GM23338 (cell line): Measurements from ENCODE around the gene CROCC2. TPM values are rescaled to one million over a fixed set of nuclear protein-coding genes. Genes with fewer than 3 reads are reported as not detected.

Experiments
- ATAC-seq: fragments of 200-7000 bp; cut with Tn5 transposase; 3 replicates; pipeline ENCODE4 v1.9.1; 2020
- DNase-seq: peaks from one replicate; pipeline ENCODE4 v3.0.0-alpha.2; 2015; ENCODE audit warnings: low spot score
- H2AFZ ChIP-seq: fragments of 200-600 bp; sonication (generic); 2 replicates; pipeline ENCODE4 v1.8.0; 2016; ENCODE audit warnings: antibody characterized with exemption, mild to moderate bottlenecking, moderate library complexity
- H3F3A ChIP-seq: fragments of 200-600 bp; sonication (generic); replicated peaks from 2 replicates; pipeline ENCODE4 v1.8.0; 2017; ENCODE audit warnings: antibody characterized with exemption, mixed run types, low read depth
- H3K27ac ChIP-seq: fragments of 200-600 bp; sonication (generic); 2 replicates; pipeline ENCODE4 v1.6.1; 2016; ENCODE audit warnings: low read depth
- H3K27me3 ChIP-seq: fragments of 200-600 bp; sonication (generic); 2 replicates; pipeline ENCODE4 v1.8.0; 2016; ENCODE audit warnings: mild to moderate bottlenecking, mixed run types, moderate library complexity; ENCODE audit not compliant: insufficient read depth
- H3K36me3 ChIP-seq: fragments of 200-600 bp; sonication (generic); 2 replicates; pipeline ENCODE4 v1.8.0; 2016; ENCODE audit warnings: mild to moderate bottlenecking; ENCODE audit not compliant: insufficient read depth
- H3K4me1 ChIP-seq: fragments of 200-600 bp; sonication (generic); 2 replicates; pipeline ENCODE4 v1.8.0; 2016; ENCODE audit warnings: mild to moderate bottlenecking, moderate library complexity; ENCODE audit not compliant: insufficient read depth
- H3K4me2 ChIP-seq: fragments of 200-600 bp; sonication (generic); 2 replicates; pipeline ENCODE4 v1.7.1; 2017; ENCODE audit warnings: mixed run types
- H3K4me3 ChIP-seq: fragments of 200-600 bp; sonication (generic); 2 replicates; pipeline ENCODE4 v1.6.1; 2016; ENCODE audit warnings: mixed run types
- H3K79me2 ChIP-seq: fragments of 200-600 bp; sonication (generic); replicated peaks from 2 replicates; pipeline ENCODE4 v1.8.0; 2017; ENCODE audit warnings: mild to moderate bottlenecking; ENCODE audit not compliant: insufficient read depth
- H3K9me2 ChIP-seq: fragments of 200-600 bp; sonication (generic); 2 replicates; pipeline ENCODE4 v1.8.0; 2017; ENCODE audit not compliant: insufficient read depth
- H4K20me1 ChIP-seq: fragments of 200-600 bp; sonication (generic); replicated peaks from 2 replicates; pipeline ENCODE4 v1.8.0; 2017; ENCODE audit warnings: mild to moderate bottlenecking; ENCODE audit not compliant: insufficient read depth
- H3K27ac Mint-ChIP-seq: 2 replicates; pipeline ENCODE4 v1.8.0; 2020; ENCODE audit warnings: inconsistent platforms, mild to moderate bottlenecking, moderate library complexity, mixed read lengths
- H3K27me3 Mint-ChIP-seq: 3 replicates; pipeline ENCODE4 v1.8.0; 2022; ENCODE audit warnings: low read depth, mild to moderate bottlenecking, moderate library complexity, mixed read lengths, inconsistent platforms; ENCODE audit not compliant: insufficient read depth, poor library complexity
- H3K36me3 Mint-ChIP-seq: 3 replicates; pipeline ENCODE4 v1.8.0; 2021; ENCODE audit warnings: low read depth, mild to moderate bottlenecking, inconsistent platforms, moderate library complexity, mixed read lengths
- H3K4me1 Mint-ChIP-seq: 3 replicates; pipeline ENCODE4 v1.8.0; 2020; ENCODE audit warnings: mild to moderate bottlenecking, inconsistent platforms, mixed read lengths
- H3K4me3 Mint-ChIP-seq: 3 replicates; pipeline ENCODE4 v1.8.0; 2021; ENCODE audit warnings: moderate library complexity, mild to moderate bottlenecking, inconsistent platforms, mixed read lengths
- H3K9me3 Mint-ChIP-seq: 3 replicates; pipeline ENCODE4 v1.8.0; 2020; ENCODE audit warnings: moderate library complexity, mild to moderate bottlenecking, inconsistent platforms, mixed read lengths
- CREB1 ChIP-seq: fragments of 250-450 bp; sonication (Bioruptor Pico); IDR thresholded peaks from 2 replicates; pipeline ENCODE4 v1.5.0; 2020; ENCODE audit warnings: low read depth, mild to moderate bottlenecking, moderate library complexity
- EZH2phosphoT487 ChIP-seq: fragments of 200-600 bp; sonication (generic); IDR thresholded peaks from one replicate; pipeline ENCODE4 v1.8.1; 2018; ENCODE audit warnings: antibody characterized with exemption; ENCODE audit not compliant: unreplicated experiment
- JUNB ChIP-seq: IDR thresholded peaks from one replicate; pipeline ENCODE4 v1.6.1; 2016; ENCODE audit warnings: antibody characterized with exemption; ENCODE audit not compliant: unreplicated experiment
- NANOG ChIP-seq: IDR thresholded peaks from 2 replicates; pipeline ENCODE4 v1.6.1; 2016; ENCODE audit warnings: antibody characterized with exemption, borderline replicate concordance
- POLR2AphosphoS5 ChIP-seq: IDR thresholded peaks from 2 replicates; pipeline ENCODE4 v1.6.1; 2016; ENCODE audit warnings: antibody characterized with exemption, low read depth
- ZNF114 ChIP-seq: fragments of 250-450 bp; sonication (Bioruptor Pico); IDR thresholded peaks from 2 replicates; pipeline ENCODE4 v1.5.0; 2020; ENCODE audit warnings: mild to moderate bottlenecking, moderate library complexity
- ZNF331 ChIP-seq: fragments of 250-450 bp; sonication (Bioruptor Pico); IDR thresholded peaks from 2 replicates; pipeline ENCODE4 v1.5.0; 2020; ENCODE audit warnings: low read depth, mild to moderate bottlenecking, moderate library complexity
- polyA plus RNA-seq: library from polyadenylated mRNA; unstranded; fragments of >200 nt; fragmentation: Nextera tagmentation; extraction: Ambion mirVana; gene quantifications from 2 replicates; pipeline ENCODE4 v1.2.1, GENCODE V29; 2016
- total RNA-seq: library from RNA; depleted of rRNA; stranded (reverse); fragments of >200 nt; shearing (Covaris generic); gene quantifications from 2 replicates; pipeline ENCODE4 v1.2.3, GENCODE V29; 2014
- TF ChIP-seq, protein P1 (sequence below): IDR thresholded peaks from 2 replicates; pipeline ENCODE4 v1.6.1; 2016; ENCODE audit warnings: antibody characterized with exemption
- TF ChIP-seq, protein P2 (sequence below): IDR thresholded peaks from one replicate; pipeline ENCODE4 v1.6.1; 2018; ENCODE audit warnings: antibody characterized with exemption; ENCODE audit not compliant: unreplicated experiment
- TF ChIP-seq, protein P3 (sequence below), 2 experiments: fragments of 200-600 bp in 1 of 2; sonication (generic) in 1 of 2; conservative IDR thresholded peaks; 2 replicates each; pipeline versions ENCODE4 v1.5.1 to v1.6.1; 2016 to 2017; ENCODE audit warnings: antibody characterized with exemption in 2 of 2, low read depth in 2 of 2, mild to moderate bottlenecking in 2 of 2, moderate library complexity in 1 of 2

CROCC2 gene
- total and polyA plus RNA-seq, 2 experiments from 2014 or later: not detected

DNA sequence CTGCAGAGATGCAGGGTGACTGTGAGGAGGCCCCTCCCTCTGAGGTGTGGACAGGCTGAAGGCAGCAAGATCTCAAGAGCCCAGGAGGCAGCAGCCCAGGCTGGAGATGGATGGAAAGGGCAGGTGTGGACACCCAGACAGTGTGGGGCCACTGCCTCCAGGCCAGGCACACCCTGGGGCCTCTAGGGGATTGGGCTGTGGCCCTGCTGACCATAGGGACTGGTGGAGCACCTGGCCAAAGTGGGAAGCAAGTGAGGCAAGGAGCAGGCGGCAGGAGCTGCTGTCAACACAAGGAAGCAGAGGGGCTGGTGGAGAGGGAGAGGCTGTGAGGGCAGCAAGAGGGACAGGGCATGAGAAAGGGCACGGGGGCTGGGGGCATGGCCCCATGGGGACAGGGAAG is 103.1 kb downstream of the CROCC2 start:
- H4K20me1 ChIP-seq: no peaks in the 10 kb centered on the region
- 0 out of 2 replicates have a peak, but pooled peaks cover 4% of the 10 kb centered on the region for H3F3A ChIP-seq
- no peaks in the 10 kb centered on the region for H3K27me3 ChIP-seq
- TF ChIP-seq ZNF114 (CRISPR knock-in tag) (no peak), POLR2AphosphoS5 (no peak), EZH2phosphoT487 (no peak), ZNF331 (CRISPR knock-in tag) (no peak), JUNB (no peak), NANOG (no peak), CREB1 (CRISPR knock-in tag) (no peak)
- TF ChIP-seq, protein P1, sequence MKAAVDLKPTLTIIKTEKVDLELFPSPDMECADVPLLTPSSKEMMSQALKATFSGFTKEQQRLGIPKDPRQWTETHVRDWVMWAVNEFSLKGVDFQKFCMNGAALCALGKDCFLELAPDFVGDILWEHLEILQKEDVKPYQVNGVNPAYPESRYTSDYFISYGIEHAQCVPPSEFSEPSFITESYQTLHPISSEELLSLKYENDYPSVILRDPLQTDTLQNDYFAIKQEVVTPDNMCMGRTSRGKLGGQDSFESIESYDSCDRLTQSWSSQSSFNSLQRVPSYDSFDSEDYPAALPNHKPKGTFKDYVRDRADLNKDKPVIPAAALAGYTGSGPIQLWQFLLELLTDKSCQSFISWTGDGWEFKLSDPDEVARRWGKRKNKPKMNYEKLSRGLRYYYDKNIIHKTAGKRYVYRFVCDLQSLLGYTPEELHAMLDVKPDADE: no peak
- TF ChIP-seq, protein P2, sequence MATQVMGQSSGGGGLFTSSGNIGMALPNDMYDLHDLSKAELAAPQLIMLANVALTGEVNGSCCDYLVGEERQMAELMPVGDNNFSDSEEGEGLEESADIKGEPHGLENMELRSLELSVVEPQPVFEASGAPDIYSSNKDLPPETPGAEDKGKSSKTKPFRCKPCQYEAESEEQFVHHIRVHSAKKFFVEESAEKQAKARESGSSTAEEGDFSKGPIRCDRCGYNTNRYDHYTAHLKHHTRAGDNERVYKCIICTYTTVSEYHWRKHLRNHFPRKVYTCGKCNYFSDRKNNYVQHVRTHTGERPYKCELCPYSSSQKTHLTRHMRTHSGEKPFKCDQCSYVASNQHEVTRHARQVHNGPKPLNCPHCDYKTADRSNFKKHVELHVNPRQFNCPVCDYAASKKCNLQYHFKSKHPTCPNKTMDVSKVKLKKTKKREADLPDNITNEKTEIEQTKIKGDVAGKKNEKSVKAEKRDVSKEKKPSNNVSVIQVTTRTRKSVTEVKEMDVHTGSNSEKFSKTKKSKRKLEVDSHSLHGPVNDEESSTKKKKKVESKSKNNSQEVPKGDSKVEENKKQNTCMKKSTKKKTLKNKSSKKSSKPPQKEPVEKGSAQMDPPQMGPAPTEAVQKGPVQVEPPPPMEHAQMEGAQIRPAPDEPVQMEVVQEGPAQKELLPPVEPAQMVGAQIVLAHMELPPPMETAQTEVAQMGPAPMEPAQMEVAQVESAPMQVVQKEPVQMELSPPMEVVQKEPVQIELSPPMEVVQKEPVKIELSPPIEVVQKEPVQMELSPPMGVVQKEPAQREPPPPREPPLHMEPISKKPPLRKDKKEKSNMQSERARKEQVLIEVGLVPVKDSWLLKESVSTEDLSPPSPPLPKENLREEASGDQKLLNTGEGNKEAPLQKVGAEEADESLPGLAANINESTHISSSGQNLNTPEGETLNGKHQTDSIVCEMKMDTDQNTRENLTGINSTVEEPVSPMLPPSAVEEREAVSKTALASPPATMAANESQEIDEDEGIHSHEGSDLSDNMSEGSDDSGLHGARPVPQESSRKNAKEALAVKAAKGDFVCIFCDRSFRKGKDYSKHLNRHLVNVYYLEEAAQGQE: no peak
- DNase-seq (no peak), ATAC-seq (no peak)
- H3K36me3 ChIP-seq: no peaks in the 10 kb centered on the region
- H3K4me1 Mint-ChIP-seq: peaks cover 23% of the 10 kb centered on the region
- peaks cover 8% of the 10 kb centered on the region for H3K27me3 Mint-ChIP-seq
- H2AFZ ChIP-seq: peak overlapping the region; percentile 93; the same call in 1 of the 2 replicates
- peak overlapping the region; percentile 56; the same call in 1 of the 2 replicates for H3K27ac Mint-ChIP-seq
- no peak overlapping the region for H3K27ac ChIP-seq
- H3K9me3 Mint-ChIP-seq: peaks cover 24% of the 10 kb centered on the region
- H3K9me2 ChIP-seq: peaks cover 4% of the 10 kb centered on the region; the same call in 1 of the 2 replicates
- no peaks in the 10 kb centered on the region for H3K79me2 ChIP-seq
- H3K4me3 ChIP-seq: peak overlapping the region; percentile 55; the same call in 1 of the 2 replicates
- H3K4me3 Mint-ChIP-seq: peak overlapping the region; percentile 6; the same call in 1 of the 3 replicates
- peaks cover 15% of the 10 kb centered on the region for H3K36me3 Mint-ChIP-seq
- peaks cover 19% of the 10 kb centered on the region for H3K4me1 ChIP-seq
- peak overlapping the region; percentile 83; the same call in 1 of the 2 replicates for H3K4me2 ChIP-seq

DNA sequence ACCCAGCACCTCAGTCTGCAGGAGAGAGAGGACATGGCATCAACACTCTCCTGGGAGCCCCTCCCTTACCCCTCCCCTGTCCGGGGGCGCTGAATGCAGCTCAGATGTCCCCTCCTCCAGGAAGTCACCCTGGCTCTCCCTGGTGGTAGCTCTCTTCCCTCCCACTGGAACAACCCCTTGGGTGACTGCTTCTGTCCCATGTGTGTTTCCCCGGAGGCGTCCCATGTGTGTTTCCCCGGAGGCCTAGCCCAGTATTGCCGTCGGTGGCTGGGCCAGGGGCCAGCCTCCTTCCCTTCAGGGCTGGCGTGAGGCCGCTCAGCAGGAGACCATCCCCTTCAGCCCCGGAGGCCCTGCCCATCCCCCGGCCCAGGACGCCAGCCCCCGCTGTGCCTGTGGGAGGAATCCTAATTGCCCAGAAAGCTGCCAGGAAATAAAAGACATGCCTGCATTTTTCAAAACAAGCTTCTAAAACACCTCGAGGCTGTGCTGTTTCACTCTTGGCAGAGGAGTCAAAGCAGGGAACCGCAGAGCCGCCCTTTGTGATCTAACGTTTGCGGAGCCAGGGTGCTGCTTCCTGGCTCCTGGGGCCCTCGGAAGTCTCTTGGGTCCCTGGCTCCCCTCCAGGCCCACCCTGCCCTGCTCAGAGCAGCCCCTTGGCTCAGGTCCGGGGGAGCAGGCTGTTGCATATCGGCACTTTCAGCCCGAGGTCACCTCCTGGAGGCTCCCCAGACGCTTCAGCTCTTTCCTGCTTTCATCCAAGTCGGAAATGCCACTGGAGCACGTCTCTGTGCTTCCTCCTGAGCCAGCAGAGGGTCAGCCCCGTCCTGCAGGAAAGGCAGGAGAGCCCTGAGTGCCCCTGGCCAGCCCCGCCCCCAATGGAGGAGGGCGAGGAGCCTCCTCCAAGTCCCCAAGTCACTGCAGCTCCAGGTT is 103.7 kb downstream of the CROCC2 start:
- peaks cover 18% of the 10 kb centered on the region for H3K9me3 Mint-ChIP-seq
- peaks cover 23% of the 10 kb centered on the region for H3K4me1 Mint-ChIP-seq
- H3K4me1 ChIP-seq: peaks cover 19% of the 10 kb centered on the region
- H3K36me3 Mint-ChIP-seq: peaks cover 13% of the 10 kb centered on the region
- peak overlapping the region; percentile 93 for H2AFZ ChIP-seq
- peak; percentile 83 for ATAC-seq
- H3K27me3 Mint-ChIP-seq: peaks cover 8% of the 10 kb centered on the region
- H3K27me3 ChIP-seq: no peaks in the 10 kb centered on the region
- 0 out of 2 replicates have a peak, but pooled peaks cover 4% of the 10 kb centered on the region for H3F3A ChIP-seq
- no peaks in the 10 kb centered on the region for H3K36me3 ChIP-seq
- no peaks in the 10 kb centered on the region for H3K79me2 ChIP-seq
- peak overlapping the region; percentile 56; the same call in 1 of the 2 replicates for H3K27ac Mint-ChIP-seq
- H3K9me2 ChIP-seq: peaks cover 4% of the 10 kb centered on the region; the same call in 1 of the 2 replicates
- H4K20me1 ChIP-seq: no peaks in the 10 kb centered on the region
- peak overlapping the region; percentile 83 for H3K4me2 ChIP-seq
- 0 out of 2 replicates have a peak overlapping the region, but pooled peaks have one; percentile 86 for H3K27ac ChIP-seq
- TF ChIP-seq, protein P3, sequence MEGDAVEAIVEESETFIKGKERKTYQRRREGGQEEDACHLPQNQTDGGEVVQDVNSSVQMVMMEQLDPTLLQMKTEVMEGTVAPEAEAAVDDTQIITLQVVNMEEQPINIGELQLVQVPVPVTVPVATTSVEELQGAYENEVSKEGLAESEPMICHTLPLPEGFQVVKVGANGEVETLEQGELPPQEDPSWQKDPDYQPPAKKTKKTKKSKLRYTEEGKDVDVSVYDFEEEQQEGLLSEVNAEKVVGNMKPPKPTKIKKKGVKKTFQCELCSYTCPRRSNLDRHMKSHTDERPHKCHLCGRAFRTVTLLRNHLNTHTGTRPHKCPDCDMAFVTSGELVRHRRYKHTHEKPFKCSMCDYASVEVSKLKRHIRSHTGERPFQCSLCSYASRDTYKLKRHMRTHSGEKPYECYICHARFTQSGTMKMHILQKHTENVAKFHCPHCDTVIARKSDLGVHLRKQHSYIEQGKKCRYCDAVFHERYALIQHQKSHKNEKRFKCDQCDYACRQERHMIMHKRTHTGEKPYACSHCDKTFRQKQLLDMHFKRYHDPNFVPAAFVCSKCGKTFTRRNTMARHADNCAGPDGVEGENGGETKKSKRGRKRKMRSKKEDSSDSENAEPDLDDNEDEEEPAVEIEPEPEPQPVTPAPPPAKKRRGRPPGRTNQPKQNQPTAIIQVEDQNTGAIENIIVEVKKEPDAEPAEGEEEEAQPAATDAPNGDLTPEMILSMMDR (conservative IDR thresholded peaks at IDR 0.05; ENCODE audit: low read depth in 2 of 2): 0 out of 4 replicates have a peak, but pooled peaks of 1 of the 2 experiments have one; percentile 14
- TF ChIP-seq POLR2AphosphoS5: peak; percentile 42
- TF ChIP-seq EZH2phosphoT487: no peak
- peak overlapping the region; percentile 55 for H3K4me3 Mint-ChIP-seq
- H3K4me3 ChIP-seq: peak overlapping the region; percentile 55
- peak; percentile 74 for DNase-seq
